GM21576 (cell line): ENCODE results near the gene PARD3.

ENCODE experiments used
- ATAC-seq: cut with Tn5 transposase; IDR thresholded peaks from one replicate; pipeline ENCODE4 v1.9.1; 2021; ENCODE audit warnings: mild to moderate bottlenecking, moderate library complexity; ENCODE audit not compliant: unreplicated experiment

The PARD3 gene

GRCh38 chr10:34155812-34156211 lies 659.3 kb downstream of the PARD3 start:
- no peak for ATAC-seq

GRCh38 chr10:34154383-34154900 lies 660.7 kb downstream of the PARD3 start:
- ATAC-seq, result no peak

GRCh38 chr10:34153663-34154382 lies 661.3 kb downstream of the PARD3 start:
- no peak for ATAC-seq

GRCh38 chr10:34152434-34152833 lies 662.7 kb downstream of the PARD3 start:
- no peak for ATAC-seq

GRCh38 chr10:34151931-34152330 lies 663.2 kb downstream of the PARD3 start:
- ATAC-seq, result no peak

GRCh38 chr10:34151481-34151880 lies 663.6 kb downstream of the PARD3 start:
- ATAC-seq, result no peak

- ATAC-seq, result no peak
Observed at GRCh38 chr10:34150103-34150502, 665.0 kb downstream of the PARD3 start.

- ATAC-seq, result no peak
Observed at GRCh38 chr10:34148305-34148657, 666.8 kb downstream of the PARD3 start.

GRCh38 chr10:34147641-34148304 lies 667.3 kb downstream of the PARD3 start:
- ATAC-seq, result no peak

GRCh38 chr10:34145715-34146114 lies 669.4 kb downstream of the PARD3 start:
- no peak for ATAC-seq

- ATAC-seq, result no peak
Observed at GRCh38 chr10:34143466-34143865, 671.6 kb downstream of the PARD3 start.

- ATAC-seq, result no peak
Observed at GRCh38 chr10:34141032-34141680, 673.9 kb downstream of the PARD3 start.

GRCh38 chr10:34139559-34139958 lies 675.5 kb downstream of the PARD3 start:
- no peak for ATAC-seq

GRCh38 chr10:34137955-34138354 lies 677.1 kb downstream of the PARD3 start:
- no peak for ATAC-seq

GRCh38 chr10:34137201-34137600 lies 677.9 kb downstream of the PARD3 start:
- no peak for ATAC-seq

- ATAC-seq, result no peak
Observed at GRCh38 chr10:34135515-34135914, 679.6 kb downstream of the PARD3 start.

- ATAC-seq, result no peak
Observed at GRCh38 chr10:34134602-34135001, 680.5 kb downstream of the PARD3 start.

GRCh38 chr10:34133406-34133805 lies 681.7 kb downstream of the PARD3 start:
- no peak for ATAC-seq

GRCh38 chr10:34131152-34131551 lies 683.9 kb downstream of the PARD3 start:
- ATAC-seq, result no peak

- ATAC-seq, result no peak
Observed at GRCh38 chr10:34127676-34128075, 687.4 kb downstream of the PARD3 start.

GRCh38 chr10:34126371-34127151 lies 688.5 kb downstream of the PARD3 start:
- no peak for ATAC-seq
